B cell (primary cell): ENCODE measurements around the gene TMEM271. TPM values are rescaled to one million over a fixed set of nuclear protein-coding genes. Genes with fewer than 3 reads are reported as not detected.
"Not testable (repeated sequence)": the region's sequence is repeated elsewhere in the genome, so short reads cannot be mapped to it uniquely, and the experiment has no call there.

ENCODE experiments used
- ATAC-seq: fragments of 200-7000 bp; cut with Tn5 transposase; one replicate; pipeline ENCODE4 v1.10.0; 2021; ENCODE audit warnings: low read depth, mild to moderate bottlenecking, moderate number of reproducible peaks, moderate library complexity
- CTCF ChIA-PET: fragments of 350-600 bp; sonication (Branson Sonifier 250); formaldehyde crosslinking; loops from one replicate; lab custom pipeline; 2021; ENCODE audit warnings: antibody characterized with exemption, inconsistent platforms; lab: Charles Lee
- POLR2A ChIA-PET: fragments of 350-600 bp; sonication (Branson Sonifier 250); formaldehyde crosslinking; loops from one replicate; lab custom pipeline; 2021; ENCODE audit warnings: antibody characterized with exemption; lab: Charles Lee
- DNase-seq: peaks from one replicate; pipeline ENCODE4 v3.0.0; 2013
- H2AFZ ChIP-seq: 2 replicates; pipeline ENCODE4 v1.6.1; 2012; ENCODE audit warnings: mild to moderate bottlenecking, low read depth, low read length; ENCODE audit not compliant: insufficient read depth, poor library complexity, severe bottlenecking
- H3K27ac ChIP-seq, 2 donors: 1 replicate in 1 of 2; 2 replicates in 1 of 2; pipeline ENCODE4 v1.5.1; 2012 to 2013; ENCODE audit warnings: low read length in 2 of 2, mild to moderate bottlenecking in 2 of 2, moderate library complexity in 1 of 2
- H3K27me3 ChIP-seq, 4 experiments: fragments of 200-600 bp in 1 of 4; sonication (generic) in 1 of 4; replicated peaks in 1 of 4; 1 replicate in 2 of 4; 2 replicates in 2 of 4; pipeline versions ENCODE4 v1.6.1 to v1.7.0; 2013 to 2016; ENCODE audit warnings: low read length in 3 of 4, mild to moderate bottlenecking in 2 of 4, mixed read lengths in 1 of 4, moderate library complexity in 1 of 4; ENCODE audit not compliant: insufficient read depth in 4 of 4, control insufficient read depth in 3 of 4; ENCODE audit errors: control extremely low read depth in 1 of 4
- H3K36me3 ChIP-seq, 2 experiments: replicated peaks in 1 of 2; 1 replicate in 1 of 2; 2 replicates in 1 of 2; pipeline versions ENCODE4 v1.6.1 to v1.7.1; 2013; ENCODE audit warnings: low read length in 1 of 2; ENCODE audit not compliant: insufficient read depth in 2 of 2, control insufficient read depth in 1 of 2; ENCODE audit errors: control extremely low read depth in 1 of 2, extremely low read depth in 1 of 2
- H3K4me1 ChIP-seq, 2 donors: fragments of 200-600 bp in 1 of 2; sonication (generic) in 1 of 2; 1 replicate in 1 of 2; 2 replicates in 1 of 2; pipeline versions ENCODE4 v1.5.1 to v1.6.1; 2013 to 2017; ENCODE audit warnings: low read length in 2 of 2; ENCODE audit not compliant: control insufficient read depth in 2 of 2, insufficient read depth in 2 of 2
- H3K4me2 ChIP-seq: replicated peaks from 2 replicates; pipeline ENCODE3; 2012; ENCODE audit warnings: mild to moderate bottlenecking, low read depth, low read length; ENCODE audit not compliant: poor library complexity, severe bottlenecking
- H3K4me3 ChIP-seq, 5 experiments: fragments of 200-600 bp in 1 of 5; sonication (generic) in 1 of 5; 1 replicate in 3 of 5; 2 replicates in 2 of 5; pipeline versions ENCODE4 v1.5.1 to v1.7.0; 2011 to 2016; ENCODE audit warnings: low read length in 4 of 5, mild to moderate bottlenecking in 4 of 5, low read depth in 2 of 5, control low read depth in 1 of 5, moderate library complexity in 1 of 5; ENCODE audit not compliant: insufficient read depth in 1 of 5; ENCODE audit errors: control extremely low read depth in 1 of 5, extremely low read depth in 1 of 5
- H3K79me2 ChIP-seq: fragments of 200-600 bp; sonication (generic); one replicate; pipeline ENCODE4 v1.6.0; 2016; ENCODE audit warnings: low read length; ENCODE audit not compliant: control insufficient read depth, insufficient read depth
- H3K9ac ChIP-seq: fragments of 200-600 bp; sonication (generic); 2 replicates; pipeline ENCODE4 v1.6.1; 2017; ENCODE audit warnings: mild to moderate bottlenecking, low read length, moderate library complexity
- H3K9me3 ChIP-seq, 3 donors: one replicate each; pipeline versions ENCODE4 v1.6.1 to v1.7.1; 2013; ENCODE audit warnings: low read length in 2 of 3; ENCODE audit not compliant: control insufficient read depth in 2 of 3, insufficient read depth in 1 of 3; ENCODE audit errors: control extremely low read depth in 1 of 3
- H4K20me1 ChIP-seq: 2 replicates; pipeline ENCODE4 v1.6.0; 2012; ENCODE audit warnings: mild to moderate bottlenecking, low read length; ENCODE audit not compliant: insufficient read depth, control insufficient read depth, poor library complexity, severe bottlenecking
- H3K27ac Mint-ChIP-seq: one replicate; pipeline ENCODE4 v1.8.0; 2021; ENCODE audit warnings: mixed read lengths
- H3K27me3 Mint-ChIP-seq: one replicate; pipeline ENCODE4 v1.8.0; 2021; ENCODE audit warnings: mixed read lengths
- H3K4me1 Mint-ChIP-seq: one replicate; pipeline ENCODE4 v1.8.0; 2021; ENCODE audit warnings: mixed read lengths
- H3K4me3 Mint-ChIP-seq: one replicate; pipeline ENCODE4 v1.8.0; 2021; ENCODE audit warnings: mixed read lengths
- H3K9me3 Mint-ChIP-seq: one replicate; pipeline ENCODE4 v1.8.0; 2022; ENCODE audit warnings: mixed read lengths; ENCODE audit not compliant: insufficient read depth
- WGBS: methylation state at CpG from one replicate; pipeline ENCODE4 v1.1.5; 2013; ENCODE audit warnings: missing lambda C conversion rate; ENCODE audit not compliant: insufficient coverage; 5-methylcytosine and 5-hydroxymethylcytosine counted together
- intact Hi-C: fragments of 100-400 bp; cut with micrococcal nuclease; formaldehyde crosslinking; loops from one replicate; pipeline ENCODE4 v1.10.0; 2022
- polyA plus RNA-seq: library from polyadenylated mRNA; depleted of rRNA; stranded (reverse); fragments of >200 nt; gene quantifications from 2 replicates; pipeline ENCODE4 v1.2.3, GENCODE V29; 2012
- total RNA-seq, 2 donors: library from RNA; stranded (reverse); fragments of 120-200 nt in 1 of 2; gene quantifications; 1 replicate in 1 of 2; 2 replicates in 1 of 2; pipeline versions ENCODE4 v1.2.3 to v1.2.4, GENCODE V29; 2013 to 2022

Gene TMEM271
- total and polyA plus RNA-seq, 2 donors (not counting 1 experiment from before 2014, with no cell fraction given): not detected

- H3K27ac ChIP-seq, ATAC-seq, DNase-seq, intact Hi-C loops, H3K9ac ChIP-seq, H3K4me1 ChIP-seq, H3K4me3 ChIP-seq, H3K4me1 Mint-ChIP-seq, H3K4me3 Mint-ChIP-seq, H3K27me3 Mint-ChIP-seq, H4K20me1 ChIP-seq, CTCF ChIA-PET, H3K27ac Mint-ChIP-seq, H3K4me2 ChIP-seq, H3K36me3 ChIP-seq, H3K27me3 ChIP-seq, POLR2A ChIA-PET, H2AFZ ChIP-seq, H3K79me2 ChIP-seq: not testable (repeated sequence)
- WGBS: no CpG with 5 or more reads among the region's 1 CpG
- H3K9me3 Mint-ChIP-seq: peaks cover 12% of the 10 kb centered on the region
- H3K9me3 ChIP-seq: peaks cover 0 to 24% (median 0%) of the 10 kb centered on the region in 3 donors
Measured at GRCh38 chr4:565614-566013, 10.5 kb downstream of the TMEM271 start.

GRCh38 chr4:562458-562857 is 13.6 kb downstream of the TMEM271 start:
- H3K27me3 Mint-ChIP-seq, H3K4me1 ChIP-seq, POLR2A ChIA-PET, H4K20me1 ChIP-seq, H3K27ac Mint-ChIP-seq, intact Hi-C loops, H3K27ac ChIP-seq, H3K4me2 ChIP-seq, CTCF ChIA-PET, H3K4me3 Mint-ChIP-seq, H3K36me3 ChIP-seq, H3K4me3 ChIP-seq, H3K79me2 ChIP-seq, H3K27me3 ChIP-seq, ATAC-seq, H2AFZ ChIP-seq, H3K9ac ChIP-seq, H3K4me1 Mint-ChIP-seq, DNase-seq: not testable (repeated sequence)
- H3K9me3 Mint-ChIP-seq: peaks cover 14% of the 10 kb centered on the region
- peaks cover 0 to 16% (median 0%) of the 10 kb centered on the region in 3 donors for H3K9me3 ChIP-seq
- WGBS: 100% methylated on average over 1 of the region's 2 CpGs
